Uterus (tissue), 2 donors: Measurements from ENCODE around the gene TSFM.

Experiments
- POLR2A ChIP-seq, 2 donors: fragments of 450-650 bp; IDR thresholded peaks; one replicate each; pipeline ENCODE4 v1.6.1; 2016; ENCODE audit warnings: antibody characterized with exemption in 2 of 2, mild to moderate bottlenecking in 1 of 2, moderate library complexity in 1 of 2
- TF ChIP-seq, protein P1 (sequence below), 4 experiments: fragments of 200-600 bp in 2 of 4; fragments of 450-650 bp in 2 of 4; sonication (generic) in 2 of 4; IDR thresholded peaks; one replicate each; pipeline ENCODE4 v1.5.1; 2016 to 2019; ENCODE audit warnings: antibody characterized with exemption in 4 of 4, mild to moderate bottlenecking in 2 of 4, moderate library complexity in 1 of 4

- TF ChIP-seq, protein P1, sequence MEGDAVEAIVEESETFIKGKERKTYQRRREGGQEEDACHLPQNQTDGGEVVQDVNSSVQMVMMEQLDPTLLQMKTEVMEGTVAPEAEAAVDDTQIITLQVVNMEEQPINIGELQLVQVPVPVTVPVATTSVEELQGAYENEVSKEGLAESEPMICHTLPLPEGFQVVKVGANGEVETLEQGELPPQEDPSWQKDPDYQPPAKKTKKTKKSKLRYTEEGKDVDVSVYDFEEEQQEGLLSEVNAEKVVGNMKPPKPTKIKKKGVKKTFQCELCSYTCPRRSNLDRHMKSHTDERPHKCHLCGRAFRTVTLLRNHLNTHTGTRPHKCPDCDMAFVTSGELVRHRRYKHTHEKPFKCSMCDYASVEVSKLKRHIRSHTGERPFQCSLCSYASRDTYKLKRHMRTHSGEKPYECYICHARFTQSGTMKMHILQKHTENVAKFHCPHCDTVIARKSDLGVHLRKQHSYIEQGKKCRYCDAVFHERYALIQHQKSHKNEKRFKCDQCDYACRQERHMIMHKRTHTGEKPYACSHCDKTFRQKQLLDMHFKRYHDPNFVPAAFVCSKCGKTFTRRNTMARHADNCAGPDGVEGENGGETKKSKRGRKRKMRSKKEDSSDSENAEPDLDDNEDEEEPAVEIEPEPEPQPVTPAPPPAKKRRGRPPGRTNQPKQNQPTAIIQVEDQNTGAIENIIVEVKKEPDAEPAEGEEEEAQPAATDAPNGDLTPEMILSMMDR (IDR thresholded peaks at IDR 0.05), result no peak
- TF ChIP-seq POLR2A (IDR thresholded peaks at IDR 0.05), result no peak
Measured at GRCh38 chr12:57736741-57737466, 45.7 kb upstream of the TSFM start.
